AG09309 (cell line): ENCODE results near the gene PDE1C.
"Not testable (repeated sequence)": the region's sequence is repeated elsewhere in the genome, so short reads cannot be mapped to it uniquely, and the experiment has no call there.

Source experiments
- DNase-seq: peaks from one replicate; pipeline ENCODE4 v3.0.0-alpha.2; 2010; ENCODE audit warnings: low read depth
- H3K4me3 ChIP-seq: 2 replicates; pipeline ENCODE4 v1.5.1; 2011; ENCODE audit warnings: mild to moderate bottlenecking, low read depth, low read length, moderate library complexity; ENCODE audit not compliant: control insufficient read depth
- TF ChIP-seq, protein P1 (sequence below): IDR thresholded peaks from 2 replicates; pipeline ENCODE4 v1.5.1; 2011; ENCODE audit warnings: mild to moderate bottlenecking, low read depth, low read length, inconsistent platforms; ENCODE audit not compliant: insufficient read depth, control insufficient read depth; ENCODE audit errors: missing control alignments

The PDE1C gene

DNA sequence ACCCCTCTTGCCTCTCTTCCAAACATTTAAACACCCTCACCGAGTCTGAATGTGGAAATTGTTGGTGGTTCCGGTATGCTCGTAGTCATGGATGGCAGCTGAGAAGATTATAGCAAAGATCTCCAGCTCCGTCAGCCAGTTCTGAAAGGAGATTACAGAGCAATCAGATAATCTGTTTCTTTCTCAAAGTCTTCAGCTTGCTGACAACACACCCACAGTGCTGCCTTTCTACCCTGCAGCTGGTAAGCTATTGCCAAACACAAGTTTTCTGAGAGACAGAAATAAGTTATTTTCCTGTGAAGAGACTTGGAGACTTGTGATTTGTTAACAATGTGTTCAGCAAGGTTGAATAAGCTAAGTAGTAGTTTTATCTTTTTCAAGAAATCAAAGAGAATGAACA is 219.6 kb downstream of the PDE1C start:
- no peak for DNase-seq
- TF ChIP-seq, protein P1, sequence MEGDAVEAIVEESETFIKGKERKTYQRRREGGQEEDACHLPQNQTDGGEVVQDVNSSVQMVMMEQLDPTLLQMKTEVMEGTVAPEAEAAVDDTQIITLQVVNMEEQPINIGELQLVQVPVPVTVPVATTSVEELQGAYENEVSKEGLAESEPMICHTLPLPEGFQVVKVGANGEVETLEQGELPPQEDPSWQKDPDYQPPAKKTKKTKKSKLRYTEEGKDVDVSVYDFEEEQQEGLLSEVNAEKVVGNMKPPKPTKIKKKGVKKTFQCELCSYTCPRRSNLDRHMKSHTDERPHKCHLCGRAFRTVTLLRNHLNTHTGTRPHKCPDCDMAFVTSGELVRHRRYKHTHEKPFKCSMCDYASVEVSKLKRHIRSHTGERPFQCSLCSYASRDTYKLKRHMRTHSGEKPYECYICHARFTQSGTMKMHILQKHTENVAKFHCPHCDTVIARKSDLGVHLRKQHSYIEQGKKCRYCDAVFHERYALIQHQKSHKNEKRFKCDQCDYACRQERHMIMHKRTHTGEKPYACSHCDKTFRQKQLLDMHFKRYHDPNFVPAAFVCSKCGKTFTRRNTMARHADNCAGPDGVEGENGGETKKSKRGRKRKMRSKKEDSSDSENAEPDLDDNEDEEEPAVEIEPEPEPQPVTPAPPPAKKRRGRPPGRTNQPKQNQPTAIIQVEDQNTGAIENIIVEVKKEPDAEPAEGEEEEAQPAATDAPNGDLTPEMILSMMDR, result no peak
- no peak overlapping the region for H3K4me3 ChIP-seq

DNA sequence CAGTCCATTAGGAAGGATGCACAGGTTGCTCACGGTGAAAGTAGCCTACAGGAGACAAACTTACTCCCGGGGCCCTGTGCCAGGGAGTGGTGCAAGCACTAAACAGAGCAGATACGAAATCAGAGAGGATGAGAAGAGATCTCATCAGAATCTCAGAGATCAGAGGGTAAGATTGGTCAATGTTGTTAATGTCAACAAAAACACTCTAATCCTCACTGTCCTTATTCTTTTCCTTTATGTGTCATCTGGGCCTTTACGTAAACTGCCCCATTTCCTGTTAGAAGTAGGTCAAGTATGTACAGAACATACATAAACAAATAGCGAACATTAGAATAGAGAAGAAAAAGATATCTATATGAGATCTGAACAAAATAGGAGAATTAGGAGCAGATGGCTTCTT is 220.1 kb downstream of the PDE1C start:
- no peak for DNase-seq
- no peak overlapping the region for H3K4me3 ChIP-seq
- TF ChIP-seq, protein P1, result no peak

DNA sequence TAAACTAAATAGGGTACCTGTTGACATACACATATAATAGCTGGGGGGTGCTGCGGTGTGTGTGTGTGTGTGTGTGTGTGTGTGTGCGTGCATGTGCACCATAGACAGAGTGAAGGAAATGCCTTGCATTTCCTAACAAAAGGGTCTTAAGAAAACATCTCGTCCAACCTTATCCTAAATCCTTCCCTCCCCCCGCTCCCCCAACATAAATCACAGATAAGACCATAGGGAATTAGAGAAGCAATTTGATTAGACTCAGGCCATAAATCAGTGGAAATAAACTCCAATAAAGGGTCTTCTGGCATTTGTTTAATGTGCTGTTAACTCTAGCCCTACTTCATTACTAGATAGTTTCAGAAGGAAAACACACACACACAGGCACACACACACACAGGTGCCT is 234.7 kb downstream of the PDE1C start:
- TF ChIP-seq, protein P1, result no peak
- DNase-seq, result no peak
- H3K4me3 ChIP-seq, result no peak overlapping the region

DNA sequence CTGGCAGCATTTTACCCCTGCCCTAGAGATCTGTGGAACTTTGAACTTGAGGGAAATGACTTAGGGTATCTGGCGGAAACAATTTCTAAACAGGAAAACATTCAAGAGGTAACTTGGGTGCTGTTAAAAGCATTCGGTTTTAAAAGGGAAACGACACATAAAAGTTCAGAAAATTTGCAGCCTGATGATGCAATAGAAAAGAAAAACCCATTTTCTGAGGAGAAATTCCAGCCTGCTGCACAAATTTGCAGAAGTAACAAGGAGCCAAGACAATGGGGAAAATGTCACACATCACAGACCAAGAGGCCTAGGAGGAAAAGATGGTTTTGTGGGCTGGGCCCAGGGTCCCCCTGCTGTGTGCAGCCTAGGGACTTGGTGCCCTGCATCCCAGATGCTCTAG is 236.6 kb downstream of the PDE1C start:
- DNase-seq, H3K4me3 ChIP-seq: not testable (repeated sequence)

DNA sequence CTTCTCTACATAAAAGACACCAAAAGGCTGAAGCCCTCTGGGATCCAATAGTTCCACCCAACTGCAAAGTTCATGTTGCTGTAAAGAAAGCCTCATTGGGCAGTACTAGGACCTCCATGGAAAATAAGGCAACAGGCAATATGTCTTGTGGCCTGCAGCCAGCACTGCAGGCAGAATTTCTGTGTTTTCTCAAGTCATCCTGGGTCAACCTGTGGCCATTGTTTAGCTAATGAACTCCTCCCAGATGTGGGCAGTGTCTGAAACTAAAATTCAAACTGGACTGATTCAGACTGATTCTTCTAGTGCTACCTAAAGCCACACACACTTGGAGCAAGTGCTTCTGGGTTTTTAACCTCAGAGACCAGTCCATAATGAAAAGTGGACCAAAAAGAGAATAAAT is 241.7 kb downstream of the PDE1C start:
- no peak for DNase-seq
- TF ChIP-seq, protein P1, result no peak
- no peak overlapping the region for H3K4me3 ChIP-seq

DNA sequence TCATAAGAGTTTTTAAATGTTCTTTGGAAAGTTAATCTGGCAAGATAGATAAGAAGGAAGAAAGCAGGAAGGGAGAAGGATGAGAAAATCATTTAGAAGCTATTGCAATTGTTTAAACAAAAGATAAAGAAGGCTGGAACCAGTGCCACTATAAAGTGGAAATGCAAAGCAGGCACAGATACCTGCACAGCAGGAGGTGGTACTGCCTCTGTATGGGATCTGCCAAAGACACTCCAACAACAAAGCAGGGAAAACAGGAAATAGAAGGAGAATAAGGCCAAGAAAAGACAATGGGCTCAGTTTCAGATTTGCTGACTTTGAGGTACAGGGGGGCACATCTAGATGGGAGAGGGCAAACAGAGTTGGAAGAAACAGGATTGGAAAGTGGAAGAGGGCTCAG is 244.6 kb downstream of the PDE1C start:
- no peak overlapping the region for H3K4me3 ChIP-seq
- no peak for DNase-seq
- TF ChIP-seq, protein P1, result no peak

DNA sequence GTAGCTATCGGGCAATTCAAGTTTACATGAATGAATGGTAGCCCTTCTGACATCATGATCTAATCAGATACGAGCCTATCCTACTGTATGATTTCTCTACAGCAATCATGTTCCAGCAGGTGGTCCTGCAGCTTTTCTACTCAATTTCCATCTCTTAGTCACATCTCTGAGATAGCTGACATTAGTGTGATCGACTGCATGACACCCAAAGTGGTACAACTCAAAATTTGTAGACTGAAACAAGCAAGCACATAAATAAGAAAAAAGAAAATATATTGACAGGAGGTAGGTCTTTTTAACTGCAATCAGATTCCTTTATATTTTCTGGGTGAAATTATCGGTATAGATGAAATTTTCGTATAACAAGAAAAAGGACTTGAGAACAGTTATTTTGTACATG is 251.2 kb downstream of the PDE1C start:
- DNase-seq, result no peak
- H3K4me3 ChIP-seq, result no peak overlapping the region
- TF ChIP-seq, protein P1, result no peak
